Left kidney (tissue), 1 donor: ENCODE measurements around the gene EPB41. TPM values are rescaled to one million over a fixed set of nuclear protein-coding genes. Genes with fewer than 3 reads are reported as not detected.

ENCODE experiments used
- polyA plus RNA-seq: library from polyadenylated mRNA; unstranded; fragments of 120-200 nt; gene quantifications from one replicate; pipeline ENCODE4 v1.2.1, GENCODE V29; 2013; ENCODE audit not compliant: insufficient read length

EPB41 gene
- polyA plus RNA-seq, 1 donor = 70.6 TPM

Other genes starting within 250 kb of the EPB41 start
- 20.6 TPM for gene GMEB1, start 245.8 kb upstream of the EPB41 start, polyA plus RNA-seq
- gene YTHDF2, start 177.6 kb upstream of the EPB41 start, polyA plus RNA-seq = 104 TPM
- gene OPRD1, start 102.4 kb upstream of the EPB41 start, polyA plus RNA-seq = 0.52 TPM
- 13.4 TPM for gene TMEM200B, start 209.3 kb downstream of the EPB41 start, polyA plus RNA-seq